Adipocyte (in vitro differentiated cells): ENCODE data around the gene PHACTR3.
"Not testable (repeated sequence)": the region's sequence is repeated elsewhere in the genome, so short reads cannot be mapped to it uniquely, and the experiment has no call there.

Experiments
- DNase-seq: peaks from one replicate; pipeline ENCODE4 v3.0.0-alpha.2; 2015; ENCODE audit warnings: low read depth
- H3K27me3 ChIP-seq: replicated peaks from 2 replicates; pipeline ENCODE4 v1.7.0; 2013; ENCODE audit warnings: mild to moderate bottlenecking, low read length, moderate library complexity; ENCODE audit not compliant: control insufficient read depth, insufficient read depth
- H3K36me3 ChIP-seq: 2 replicates; pipeline ENCODE4 v1.7.0; 2013; ENCODE audit warnings: low read length, mild to moderate bottlenecking, moderate library complexity; ENCODE audit not compliant: control insufficient read depth, insufficient read depth, severe bottlenecking
- H3K4me1 ChIP-seq: 2 replicates; pipeline ENCODE4 v1.7.0; 2013; ENCODE audit warnings: mild to moderate bottlenecking, low read length, moderate library complexity; ENCODE audit not compliant: control insufficient read depth, insufficient read depth
- H3K4me3 ChIP-seq: 2 replicates; pipeline ENCODE4 v1.7.0; 2013; ENCODE audit warnings: mild to moderate bottlenecking, low read length, moderate library complexity
- H3K9ac ChIP-seq: 2 replicates; pipeline ENCODE4 v1.7.0; 2013; ENCODE audit warnings: mild to moderate bottlenecking, low read length, moderate library complexity
- H3K9me3 ChIP-seq: 2 replicates; pipeline ENCODE4 v1.7.0; 2013; ENCODE audit warnings: mild to moderate bottlenecking, low read length, moderate library complexity; ENCODE audit not compliant: control insufficient read depth

Gene PHACTR3

GRCh38 chr20:59603781-59604541, at the start of gene PHACTR3:
Gene PHACTR3 (plus strand): TSS chr20:59604540. CDS start chr20:59605015, 475 bp downstream.
- H3K9me3 ChIP-seq = no peaks in the 10 kb centered on the region
- H3K27me3 ChIP-seq = peaks cover 75% of the 10 kb centered on the region
- no peaks in the 10 kb centered on the region for H3K4me1 ChIP-seq
- no peak within 1 kb of the TSS for H3K4me3 ChIP-seq
- no peaks in the 10 kb centered on the region for H3K36me3 ChIP-seq
- no peak for DNase-seq
- no peak within 1 kb of the TSS for H3K9ac ChIP-seq

GRCh38 chr20:59557733-59558529, 46.4 kb upstream of the PHACTR3 start:
- not testable (repeated sequence) for H3K4me1 ChIP-seq, H3K4me3 ChIP-seq, H3K36me3 ChIP-seq, H3K9me3 ChIP-seq, H3K9ac ChIP-seq, DNase-seq
- H3K27me3 ChIP-seq = peaks cover 21% of the 10 kb centered on the region

- Histone ChIP-seq H3K4me1 (no peaks in the 10 kb centered on the region), H3K4me3 (no peak overlapping the region), H3K9ac (no peak overlapping the region), H3K36me3 (no peaks in the 10 kb centered on the region), H3K27me3 (peaks cover 19% of the 10 kb centered on the region), H3K9me3 (no peaks in the 10 kb centered on the region)
- DNase-seq = no peak
These were observed 45.1 kb upstream of the PHACTR3 start for GRCh38 chr20:59559024-59559817.

DNA sequence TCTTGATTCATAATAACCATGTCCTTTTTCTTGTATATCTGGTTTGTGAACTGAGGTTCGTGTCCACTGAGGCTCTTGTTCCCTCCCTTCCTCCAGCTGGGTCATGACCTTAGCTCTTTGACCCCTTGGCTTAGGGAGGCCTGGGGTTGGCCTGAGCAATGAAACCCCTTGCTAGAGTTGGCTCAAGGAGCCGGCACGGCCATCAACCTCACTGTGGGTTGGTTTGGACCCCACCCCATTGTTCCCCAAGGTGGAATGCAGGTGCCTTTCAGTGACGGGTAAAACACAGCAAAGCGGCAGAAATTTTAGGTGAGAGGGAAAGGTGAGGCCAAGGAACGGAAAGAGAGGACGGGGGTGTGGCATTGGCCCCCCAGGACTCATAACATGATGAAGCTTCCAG, 44.5 kb upstream of the PHACTR3 start:
- no peak for DNase-seq
- Histone ChIP-seq H3K27me3 (peaks cover 25% of the 10 kb centered on the region), H3K9me3 (no peaks in the 10 kb centered on the region), H3K4me3 (no peak overlapping the region), H3K9ac (no peak overlapping the region), H3K4me1 (no peaks in the 10 kb centered on the region), H3K36me3 (no peaks in the 10 kb centered on the region)

DNA sequence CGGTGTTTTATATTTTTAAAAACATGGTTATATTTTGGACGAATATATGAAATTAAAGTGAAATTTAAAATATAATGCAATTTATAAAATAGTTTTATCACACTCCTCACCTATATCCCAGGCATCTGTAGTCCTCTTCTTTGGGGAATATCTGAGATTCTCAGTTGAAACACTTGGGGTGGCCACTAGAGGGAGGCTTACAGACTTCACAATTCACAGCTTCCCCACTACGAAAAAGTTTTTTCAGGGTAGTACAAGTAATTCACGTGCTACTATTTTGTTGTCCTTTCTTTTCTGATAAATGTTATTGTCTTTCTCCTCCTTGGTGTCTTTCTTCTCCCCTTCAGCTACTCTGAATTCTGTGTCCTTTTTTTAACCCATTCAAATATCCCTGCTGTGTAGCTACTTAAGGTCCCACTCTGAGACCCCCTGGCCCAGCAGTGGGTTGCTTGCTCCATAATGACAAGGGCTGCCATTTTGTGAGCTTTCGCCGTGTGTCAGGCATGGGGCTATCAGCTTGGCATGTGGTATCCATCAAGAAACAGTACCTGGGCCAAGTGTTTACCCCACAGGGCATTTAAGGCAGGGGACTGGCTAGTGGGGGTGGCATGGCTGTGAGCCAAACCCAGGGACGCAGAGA, 43.6 kb upstream of the PHACTR3 start:
- Histone ChIP-seq H3K4me3 (no peak overlapping the region), H3K27me3 (peaks cover 34% of the 10 kb centered on the region), H3K9me3 (no peaks in the 10 kb centered on the region), H3K36me3 (no peaks in the 10 kb centered on the region), H3K4me1 (no peaks in the 10 kb centered on the region), H3K9ac (no peak overlapping the region)
- DNase-seq = peak; percentile 58

DNA sequence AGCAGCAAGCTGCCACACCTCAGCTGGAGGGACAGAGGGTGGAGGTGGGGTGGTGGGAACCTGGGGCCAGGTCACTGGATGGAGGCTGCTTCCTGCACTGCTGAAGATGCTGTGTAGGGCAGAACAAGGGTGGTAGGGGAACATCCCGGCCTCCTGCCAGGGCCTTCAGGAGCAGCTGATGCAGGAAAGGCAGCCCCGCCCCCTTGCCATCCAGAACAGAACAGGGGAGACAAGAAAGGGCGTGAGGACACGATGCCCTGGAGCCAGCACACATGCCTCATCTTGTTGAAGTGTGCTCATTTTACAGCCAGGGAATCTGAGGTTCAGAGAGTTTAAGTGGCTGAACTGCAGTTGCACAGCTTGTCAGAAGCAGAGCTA, 43.1 kb upstream of the PHACTR3 start:
- Histone ChIP-seq H3K36me3 (no peaks in the 10 kb centered on the region), H3K27me3 (peaks cover 39% of the 10 kb centered on the region)

GRCh38 chr20:59561614-59562277, 42.6 kb upstream of the PHACTR3 start:
- Histone ChIP-seq H3K27me3 (peaks cover 42% of the 10 kb centered on the region), H3K36me3 (no peaks in the 10 kb centered on the region), H3K4me3 (no peak overlapping the region), H3K4me1 (no peaks in the 10 kb centered on the region), H3K9ac (no peak overlapping the region), H3K9me3 (no peaks in the 10 kb centered on the region)
- no peak for DNase-seq

More for the DNA sequence above, 43.1 kb upstream of the PHACTR3 start:
- H3K4me1 ChIP-seq = no peaks in the 10 kb centered on the region
- H3K9ac ChIP-seq = no peak overlapping the region
- H3K4me3 ChIP-seq = no peak overlapping the region
- DNase-seq = no peak
- no peaks in the 10 kb centered on the region for H3K9me3 ChIP-seq

DNA sequence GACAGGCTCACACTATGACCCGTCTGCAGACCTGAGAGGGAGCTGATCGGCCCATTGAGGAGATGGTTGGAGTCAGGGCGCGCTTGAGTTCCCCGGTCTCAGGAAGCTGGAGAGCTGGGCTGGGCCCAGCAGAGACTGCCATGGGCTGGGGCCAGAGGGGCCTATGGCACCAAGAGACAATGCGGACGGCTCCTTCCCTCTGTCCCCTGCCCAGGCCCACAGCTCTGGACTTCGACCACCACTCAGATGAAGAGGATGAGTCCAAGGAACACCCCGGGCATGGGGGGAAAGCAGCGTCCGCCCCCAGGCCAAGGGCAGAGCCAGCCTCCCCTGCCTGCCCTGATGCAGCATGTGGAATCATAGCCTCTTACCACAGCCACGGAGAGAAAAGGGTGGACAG, 40.2 kb upstream of the PHACTR3 start:
- Histone ChIP-seq H3K9me3 (no peaks in the 10 kb centered on the region), H3K9ac (no peak overlapping the region), H3K36me3 (no peaks in the 10 kb centered on the region), H3K27me3 (peaks cover 59% of the 10 kb centered on the region), H3K4me3 (no peak overlapping the region), H3K4me1 (no peaks in the 10 kb centered on the region)
- DNase-seq = no peak

GRCh38 chr20:59564943-59565342, 39.4 kb upstream of the PHACTR3 start:
- H3K36me3 ChIP-seq = no peaks in the 10 kb centered on the region
- no peak overlapping the region for H3K9ac ChIP-seq
- no peak for DNase-seq
- H3K4me1 ChIP-seq = no peaks in the 10 kb centered on the region
- no peak overlapping the region for H3K4me3 ChIP-seq
- no peaks in the 10 kb centered on the region for H3K9me3 ChIP-seq
- H3K27me3 ChIP-seq = peaks cover 58% of the 10 kb centered on the region

- Histone ChIP-seq H3K4me1 (no peaks in the 10 kb centered on the region), H3K9ac (no peak overlapping the region), H3K27me3 (peaks cover 68% of the 10 kb centered on the region), H3K4me3 (no peak overlapping the region), H3K36me3 (no peaks in the 10 kb centered on the region), H3K9me3 (no peaks in the 10 kb centered on the region)
- no peak for DNase-seq
These were observed 38.4 kb upstream of the PHACTR3 start for GRCh38 chr20:59565768-59566461.
